Keratinocyte (primary cell): ENCODE results near the gene SSUH2. TPM values are rescaled to one million over a fixed set of nuclear protein-coding genes. Genes with fewer than 3 reads are reported as not detected.

Experiments used
- DNase-seq: peaks from one replicate; pipeline ENCODE4 v3.0.0-alpha.2; 2011; ENCODE audit warnings: low read depth, missing footprints, low spot score
- FAIRE-seq: peaks from 2 replicates; lab custom pipeline; 2011; peaks lifted over from hg19 to GRCh38; lab: Jason Lieb, UNC
- H2AFZ ChIP-seq: 2 replicates; pipeline ENCODE4 v1.6.0; 2012; ENCODE audit warnings: low read length, control low read depth, inconsistent platforms; ENCODE audit not compliant: control insufficient read depth
- H3K27ac ChIP-seq: 2 replicates; pipeline ENCODE4 v1.5.1; 2011; ENCODE audit warnings: low read length; ENCODE audit not compliant: control insufficient read depth, insufficient read depth
- H3K27me3 ChIP-seq: 3 replicates; pipeline ENCODE4 v1.6.0; 2011; ENCODE audit warnings: low read length; ENCODE audit not compliant: control insufficient read depth, insufficient read depth; ENCODE audit errors: extremely low read depth
- H3K36me3 ChIP-seq, 2 experiments: 2 replicates in 1 of 2; 3 replicates in 1 of 2; pipeline ENCODE4 v1.5.1; 2011; ENCODE audit warnings: low read length in 2 of 2, mild to moderate bottlenecking in 1 of 2; ENCODE audit not compliant: control insufficient read depth in 2 of 2, insufficient read depth in 2 of 2; ENCODE audit errors: extremely low read depth in 1 of 2
- H3K4me1 ChIP-seq: 3 replicates; pipeline ENCODE4 v1.5.1; 2011; ENCODE audit warnings: low read length; ENCODE audit not compliant: control insufficient read depth, insufficient read depth; ENCODE audit errors: extremely low read depth
- H3K4me2 ChIP-seq: 3 replicates; pipeline ENCODE4 v1.6.0; 2011; ENCODE audit warnings: low read depth, low read length; ENCODE audit not compliant: control insufficient read depth, insufficient read depth; ENCODE audit errors: extremely low read depth
- H3K4me3 ChIP-seq, 3 experiments: fragments of 200-600 bp in 1 of 3; sonication (generic) in 1 of 3; 2 replicates in 2 of 3; 3 replicates in 1 of 3; pipeline ENCODE4 v1.5.1; 2011 to 2016; ENCODE audit warnings: low read length in 3 of 3, mild to moderate bottlenecking in 3 of 3, control low read depth in 2 of 3, inconsistent platforms in 1 of 3, low read depth in 1 of 3, mixed read lengths in 1 of 3, mixed run types in 1 of 3, moderate library complexity in 1 of 3; ENCODE audit not compliant: control insufficient read depth in 2 of 3, insufficient read depth in 2 of 3; ENCODE audit errors: extremely low read depth in 1 of 3
- H3K79me2 ChIP-seq: 2 replicates; pipeline ENCODE4 v1.6.0; 2012; ENCODE audit warnings: low read length; ENCODE audit not compliant: control insufficient read depth, insufficient read depth
- H3K9ac ChIP-seq: 3 replicates; pipeline ENCODE4 v1.6.0; 2011; ENCODE audit warnings: low read length; ENCODE audit not compliant: control insufficient read depth, insufficient read depth; ENCODE audit errors: extremely low read depth
- H3K9me1 ChIP-seq: 3 replicates; pipeline ENCODE4 v1.6.0; 2011; ENCODE audit warnings: low read length; ENCODE audit not compliant: control insufficient read depth, insufficient read depth; ENCODE audit errors: extremely low read depth
- H3K9me3 ChIP-seq: 2 replicates; pipeline ENCODE4 v1.5.1; 2012; ENCODE audit warnings: low read depth, low read length; ENCODE audit not compliant: control insufficient read depth
- H4K20me1 ChIP-seq: 3 replicates; pipeline ENCODE4 v1.6.0; 2011; ENCODE audit warnings: low read length; ENCODE audit not compliant: control insufficient read depth, insufficient read depth; ENCODE audit errors: extremely low read depth
- EZH2 ChIP-seq: IDR thresholded peaks from one replicate; pipeline ENCODE4 v1.6.1; 2012; ENCODE audit warnings: inconsistent platforms, mild to moderate bottlenecking, low read length, moderate library complexity
- dilution Hi-C: fragments of 300-500 bp; cut with MboI; formaldehyde crosslinking; loops from one replicate; pipeline ENCODE4 v1.7.0; 2020; ENCODE audit warnings: low sequenced_read_pairs; ENCODE audit not compliant: extremely low pct_ligation_motif_present
- polyA plus RNA-seq, 5 experiments: library from polyadenylated mRNA; depleted of rRNA in 3 of 5; stranded (reverse) in 3 of 5; stranded (forward) in 1 of 5; unstranded in 1 of 5; fragments of >200 nt; gene quantifications; 1 replicate in 1 of 5; 2 replicates in 3 of 5; 3 replicates in 1 of 5; pipeline versions ENCODE4 v1.2.1 to v1.2.3, GENCODE V29; 2011 to 2012; ENCODE audit warnings: missing spikeins in 2 of 5, low read depth in 1 of 5, low replicate concordance in 1 of 5
- TF ChIP-seq, protein P1 (sequence below), 3 experiments: IDR thresholded peaks in 1 of 3; conservative IDR thresholded peaks in 1 of 3; optimal IDR thresholded peaks in 1 of 3; 2 replicates in 2 of 3; 3 replicates in 1 of 3; pipeline versions ENCODE3 to v1.5.1; 2011; ENCODE audit warnings: low read length in 3 of 3, mild to moderate bottlenecking in 3 of 3, moderate library complexity in 2 of 3, control low read depth in 1 of 3, inconsistent platforms in 1 of 3; ENCODE audit not compliant: insufficient read depth in 2 of 3; ENCODE audit errors: extremely low read depth in 1 of 3

The SSUH2 gene
- polyA plus RNA-seq, 1 donor (not counting 4 experiments of a cell fraction or from before 2014, with no cell fraction given), result 0.09 TPM

DNA sequence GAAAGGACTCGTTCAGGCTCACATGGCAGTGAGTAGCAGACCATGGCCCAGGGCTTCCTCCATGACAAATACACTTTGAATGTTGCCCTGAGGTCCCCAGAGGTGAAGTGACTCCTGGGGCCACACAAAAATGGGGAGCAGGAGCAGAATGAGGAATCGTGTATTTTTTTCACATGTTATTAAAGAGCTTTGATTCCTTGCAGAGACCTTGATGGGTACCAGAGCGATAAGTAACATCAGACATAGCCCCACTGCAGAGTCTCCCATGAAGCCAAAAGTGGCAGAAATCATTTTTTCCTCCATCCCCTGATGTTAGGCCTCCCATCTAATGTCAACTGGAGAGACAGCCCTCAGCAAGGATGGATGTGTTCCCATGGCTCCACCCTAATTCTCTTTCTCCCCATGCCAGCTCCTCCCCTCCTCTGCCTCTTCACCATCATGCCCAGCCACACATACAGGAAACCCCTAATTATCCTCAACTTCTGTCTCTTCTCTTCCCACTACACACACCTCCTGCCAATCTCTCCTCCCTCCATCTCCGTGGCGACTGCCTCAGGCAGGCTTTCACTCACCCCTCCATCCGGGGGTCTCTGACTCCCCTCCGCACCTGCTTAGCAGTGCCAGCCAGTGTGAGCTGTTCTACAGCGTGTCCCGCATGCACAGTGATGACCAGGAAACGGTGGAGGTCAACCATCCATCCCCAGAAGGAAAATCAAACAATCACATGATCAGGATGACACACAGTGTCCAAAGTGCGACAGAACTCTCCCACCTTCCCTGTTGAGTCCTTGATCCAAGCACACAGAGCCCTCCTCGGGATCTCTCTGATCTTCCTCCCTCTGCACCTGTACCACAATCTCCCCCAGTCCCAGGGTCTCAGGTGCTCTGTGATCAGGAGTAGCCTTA is 7.1 kb upstream of the SSUH2 start:
- FAIRE-seq (no peak), DNase-seq (no peak)
- dilution Hi-C loops, result no loop called here
- Histone ChIP-seq H3K9me3 (no peaks in the 10 kb centered on the region), H4K20me1 (no peaks in the 10 kb centered on the region), H3K4me3 (no peak overlapping the region), H3K4me1 (no peaks in the 10 kb centered on the region), H3K27ac (no peak overlapping the region), H3K9ac (no peak overlapping the region), H3K27me3 (peaks cover 32% of the 10 kb centered on the region), H3K79me2 (no peaks in the 10 kb centered on the region), H3K9me1 (no peaks in the 10 kb centered on the region), H3K36me3 (no peaks in the 10 kb centered on the region), H2AFZ (no peak overlapping the region), H3K4me2 (no peak overlapping the region)
- TF ChIP-seq, protein P1, sequence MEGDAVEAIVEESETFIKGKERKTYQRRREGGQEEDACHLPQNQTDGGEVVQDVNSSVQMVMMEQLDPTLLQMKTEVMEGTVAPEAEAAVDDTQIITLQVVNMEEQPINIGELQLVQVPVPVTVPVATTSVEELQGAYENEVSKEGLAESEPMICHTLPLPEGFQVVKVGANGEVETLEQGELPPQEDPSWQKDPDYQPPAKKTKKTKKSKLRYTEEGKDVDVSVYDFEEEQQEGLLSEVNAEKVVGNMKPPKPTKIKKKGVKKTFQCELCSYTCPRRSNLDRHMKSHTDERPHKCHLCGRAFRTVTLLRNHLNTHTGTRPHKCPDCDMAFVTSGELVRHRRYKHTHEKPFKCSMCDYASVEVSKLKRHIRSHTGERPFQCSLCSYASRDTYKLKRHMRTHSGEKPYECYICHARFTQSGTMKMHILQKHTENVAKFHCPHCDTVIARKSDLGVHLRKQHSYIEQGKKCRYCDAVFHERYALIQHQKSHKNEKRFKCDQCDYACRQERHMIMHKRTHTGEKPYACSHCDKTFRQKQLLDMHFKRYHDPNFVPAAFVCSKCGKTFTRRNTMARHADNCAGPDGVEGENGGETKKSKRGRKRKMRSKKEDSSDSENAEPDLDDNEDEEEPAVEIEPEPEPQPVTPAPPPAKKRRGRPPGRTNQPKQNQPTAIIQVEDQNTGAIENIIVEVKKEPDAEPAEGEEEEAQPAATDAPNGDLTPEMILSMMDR (optimal IDR thresholded peaks at IDR 0.05 in 1 of 3, IDR thresholded peaks at IDR 0.05 in 1 of 3, conservative IDR thresholded peaks at IDR 0.05 in 1 of 3; ENCODE audit: extremely low read depth in 1 of 3, insufficient read depth in 2 of 3, low read length in 3 of 3), result no peak
- TF ChIP-seq EZH2, result no peak

DNA sequence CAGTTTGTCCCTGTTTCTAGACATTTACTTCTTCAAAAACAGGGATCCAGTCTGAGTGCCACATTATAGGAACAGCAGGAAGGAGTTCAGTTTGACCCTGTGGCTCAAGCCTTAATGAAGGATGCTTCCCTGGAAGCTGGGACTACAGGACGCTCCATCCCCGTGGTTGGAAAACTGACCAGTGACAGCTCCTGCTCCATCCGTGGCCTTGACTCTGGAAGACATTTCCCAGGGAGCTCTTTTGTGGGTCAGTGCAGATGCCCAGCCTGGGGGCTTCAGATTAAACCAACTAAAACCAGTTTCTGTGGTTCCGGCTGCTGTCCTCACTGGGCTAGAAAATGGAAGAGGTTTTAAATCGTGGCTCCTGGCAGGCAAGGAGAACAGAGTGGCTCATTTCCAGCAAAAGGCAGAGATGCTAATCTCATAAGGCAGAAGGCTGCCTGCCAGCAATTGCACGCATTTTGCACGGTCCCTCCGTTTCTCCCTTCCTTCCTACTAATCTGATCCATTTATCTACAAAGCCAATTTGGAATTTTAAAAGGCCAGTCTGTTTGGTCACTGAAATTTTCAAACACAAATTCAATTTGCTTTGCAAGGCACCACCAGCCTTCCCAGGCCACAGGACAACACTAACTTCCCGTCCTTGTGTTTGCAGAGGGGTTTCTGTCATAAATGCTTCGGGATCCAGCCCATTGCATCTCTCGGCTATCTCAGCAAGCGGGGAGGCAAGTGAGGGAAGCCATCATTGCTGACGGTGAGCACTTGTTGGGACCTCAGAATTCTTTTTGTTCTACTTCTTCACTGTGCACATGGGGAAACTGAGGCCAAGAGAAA is 6.2 kb upstream of the SSUH2 start:
- no peaks in the 10 kb centered on the region for H3K9me1 ChIP-seq
- peaks cover 29% of the 10 kb centered on the region for H3K27me3 ChIP-seq
- no peak for FAIRE-seq
- DNase-seq, result no peak
- H3K9ac ChIP-seq, result no peak overlapping the region
- no peak overlapping the region for H3K4me3 ChIP-seq
- no peaks in the 10 kb centered on the region for H3K79me2 ChIP-seq
- no peak overlapping the region for H3K4me2 ChIP-seq
- H3K36me3 ChIP-seq, result no peaks in the 10 kb centered on the region
- dilution Hi-C loops, result no loop called here
- no peak overlapping the region for H2AFZ ChIP-seq
- no peaks in the 10 kb centered on the region for H4K20me1 ChIP-seq
- H3K9me3 ChIP-seq, result no peaks in the 10 kb centered on the region
- H3K27ac ChIP-seq, result no peak overlapping the region
- no peak for TF ChIP-seq EZH2
- TF ChIP-seq, protein P1 (optimal IDR thresholded peaks at IDR 0.05 in 1 of 3, IDR thresholded peaks at IDR 0.05 in 1 of 3, conservative IDR thresholded peaks at IDR 0.05 in 1 of 3; ENCODE audit: extremely low read depth in 1 of 3, insufficient read depth in 2 of 3, low read length in 3 of 3), result no peak
- no peaks in the 10 kb centered on the region for H3K4me1 ChIP-seq
